Anterior cingulate cortex (tissue), 58 donors: ENCODE data around the gene STARD13.
"Not testable (repeated sequence)": the region's sequence is repeated elsewhere in the genome, so short reads cannot be mapped to it uniquely, and the experiment has no call there.

Source experiments
- DNase-seq, 58 donors: peaks; one replicate each; lab custom pipeline; 2025; lab: John Stamatoyannopoulos, UW

STARD13 gene

GRCh38 chr13:33183431-33184111 is 102.0 kb downstream of the STARD13 start:
- DNase-seq, result peak in 1 of 58 donors; percentile 1

- no peak for DNase-seq
These were observed 102.8 kb downstream of the STARD13 start for GRCh38 chr13:33182729-33183128.

GRCh38 chr13:33181264-33181663 is 104.3 kb downstream of the STARD13 start:
- DNase-seq, result no peak

GRCh38 chr13:33180122-33180804 is 105.3 kb downstream of the STARD13 start:
- no peak for DNase-seq

GRCh38 chr13:33179463-33179862 is 106.1 kb downstream of the STARD13 start:
- no peak for DNase-seq

- no peak for DNase-seq
These were observed 107.2 kb downstream of the STARD13 start for GRCh38 chr13:33178209-33178840.

- DNase-seq, result not testable (repeated sequence)
These were observed 108.0 kb downstream of the STARD13 start for GRCh38 chr13:33177340-33178208.

GRCh38 chr13:33176526-33176925 is 109.0 kb downstream of the STARD13 start:
- DNase-seq, result no peak

GRCh38 chr13:33175991-33176390 is 109.6 kb downstream of the STARD13 start:
- DNase-seq, result no peak

GRCh38 chr13:33174931-33175330 is 110.6 kb downstream of the STARD13 start:
- DNase-seq, result no peak

GRCh38 chr13:33174491-33174890 is 111.1 kb downstream of the STARD13 start:
- DNase-seq, result no peak

GRCh38 chr13:33172911-33173310 is 112.6 kb downstream of the STARD13 start:
- no peak for DNase-seq

GRCh38 chr13:33172400-33172799 is 113.2 kb downstream of the STARD13 start:
- DNase-seq, result no peak

GRCh38 chr13:33169273-33169980 is 116.1 kb downstream of the STARD13 start:
- DNase-seq, result no peak

GRCh38 chr13:33168321-33168960 is 117.1 kb downstream of the STARD13 start:
- DNase-seq, result no peak

GRCh38 chr13:33167491-33167890 is 118.1 kb downstream of the STARD13 start:
- DNase-seq, result no peak

- no peak for DNase-seq
These were observed 119.8 kb downstream of the STARD13 start for GRCh38 chr13:33165787-33166186.

GRCh38 chr13:33164331-33164730 is 121.2 kb downstream of the STARD13 start:
- no peak for DNase-seq

- DNase-seq, result not testable (repeated sequence)
These were observed 122.8 kb downstream of the STARD13 start for GRCh38 chr13:33162725-33163124.
